MM.1S (cell line): Measurements from ENCODE around the gene SRGAP3.

Experiments
- DNase-seq: peaks from one replicate; pipeline ENCODE4 v3.0.0-alpha.2; 2015
- H2AFZ ChIP-seq: fragments of 300-600 bp; sonication (generic); 2 replicates; pipeline ENCODE4 v1.6.0; 2016; ENCODE audit warnings: antibody characterized with exemption, low read length
- H3F3A ChIP-seq: fragments of 300-600 bp; sonication (generic); 2 replicates; pipeline ENCODE4 v1.6.1; 2016; ENCODE audit warnings: mild to moderate bottlenecking, antibody characterized with exemption, low read length, moderate library complexity, mixed read lengths; ENCODE audit not compliant: insufficient read depth
- H3K27ac ChIP-seq: fragments of 300-600 bp; sonication (generic); 2 replicates; pipeline ENCODE4 v1.5.1; 2016; ENCODE audit warnings: mild to moderate bottlenecking, low read length
- H3K27me3 ChIP-seq: fragments of 300-600 bp; sonication (generic); replicated peaks from 2 replicates; pipeline ENCODE4 v1.6.0; 2016; ENCODE audit warnings: low read length; ENCODE audit not compliant: insufficient read depth
- H3K36me3 ChIP-seq: fragments of 300-600 bp; sonication (generic); replicated peaks from 2 replicates; pipeline ENCODE4 v1.6.1; 2016; ENCODE audit warnings: mild to moderate bottlenecking, low read length, mixed read lengths; ENCODE audit not compliant: insufficient read depth
- H3K4me1 ChIP-seq: fragments of 300-600 bp; sonication (generic); 2 replicates; pipeline ENCODE4 v1.6.1; 2016; ENCODE audit warnings: low read length, mixed read lengths
- H3K4me2 ChIP-seq: fragments of 300-600 bp; sonication (generic); 2 replicates; pipeline ENCODE4 v1.6.0; 2016; ENCODE audit warnings: low read depth, low read length
- H3K4me3 ChIP-seq: fragments of 300-600 bp; sonication (generic); 2 replicates; pipeline ENCODE4 v1.5.1; 2016; ENCODE audit warnings: low read length, mixed read lengths
- H3K79me2 ChIP-seq: fragments of 300-600 bp; sonication (generic); 2 replicates; pipeline ENCODE4 v1.6.1; 2016; ENCODE audit warnings: mixed run types, low read length, mixed read lengths
- H3K9ac ChIP-seq: fragments of 300-600 bp; sonication (generic); 2 replicates; pipeline ENCODE4 v1.6.1; 2016; ENCODE audit warnings: low read length, mixed read lengths
- H3K9me2 ChIP-seq: fragments of 300-600 bp; sonication (generic); replicated peaks from 2 replicates; pipeline ENCODE4 v1.6.1; 2016; ENCODE audit warnings: mild to moderate bottlenecking, low read length, mixed read lengths; ENCODE audit not compliant: insufficient read depth
- H3K9me3 ChIP-seq: fragments of 300-600 bp; sonication (generic); replicated peaks from 2 replicates; pipeline ENCODE4 v1.6.1; 2016; ENCODE audit warnings: mild to moderate bottlenecking, low read length, mixed read lengths; ENCODE audit not compliant: insufficient read depth
- H4K20me1 ChIP-seq: fragments of 300-600 bp; sonication (generic); 2 replicates; pipeline ENCODE4 v1.6.1; 2016; ENCODE audit warnings: mild to moderate bottlenecking, low read length, moderate library complexity, mixed read lengths; ENCODE audit not compliant: insufficient read depth
- CTCF ChIP-seq: fragments of 300-600 bp; sonication (generic); IDR thresholded peaks from 2 replicates; pipeline ENCODE4 v1.5.1; 2016; ENCODE audit warnings: antibody characterized with exemption, low read length, mixed read lengths
- EZH2 ChIP-seq: fragments of 300-600 bp; sonication (generic); optimal IDR thresholded peaks from 2 replicates; pipeline ENCODE3; 2017; ENCODE audit warnings: low read depth, mild to moderate bottlenecking, antibody characterized with exemption, low read length, mixed read lengths
- EZH2phosphoT487 ChIP-seq: fragments of 300-600 bp; sonication (generic); IDR thresholded peaks from 2 replicates; pipeline ENCODE4 v1.6.1; 2018; ENCODE audit warnings: antibody characterized with exemption, low read length

The SRGAP3 gene

DNA sequence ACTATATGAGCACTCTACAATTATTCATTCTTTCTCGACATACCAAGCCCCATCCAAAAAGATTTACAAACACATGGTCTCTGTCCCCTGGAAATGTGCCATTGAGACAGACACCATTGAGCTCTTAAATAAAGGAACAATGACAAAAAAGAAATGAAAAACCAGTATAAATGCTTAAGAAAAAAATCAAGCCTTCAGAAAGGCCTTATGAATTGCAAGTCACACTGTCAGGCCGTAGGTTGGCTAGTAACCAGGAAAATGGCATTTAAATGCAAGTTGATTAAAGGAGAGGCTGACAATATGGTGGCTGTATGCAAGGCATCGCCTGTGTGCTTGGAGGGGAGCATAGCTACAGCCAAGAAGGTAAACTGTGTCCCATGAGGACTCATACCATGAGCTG, 49.7 kb downstream of the SRGAP3 start:
- H4K20me1 ChIP-seq = no peaks in the 10 kb centered on the region
- no peaks in the 10 kb centered on the region for H3K4me1 ChIP-seq
- no peak overlapping the region for H3K27ac ChIP-seq
- no peak for DNase-seq
- H2AFZ ChIP-seq = no peak overlapping the region
- no peaks in the 10 kb centered on the region for H3K79me2 ChIP-seq
- no peak for TF ChIP-seq CTCF
- no peak for TF ChIP-seq EZH2
- no peak for TF ChIP-seq EZH2phosphoT487
- H3F3A ChIP-seq = no peaks in the 10 kb centered on the region
- H3K27me3 ChIP-seq = no peaks in the 10 kb centered on the region
- H3K9me2 ChIP-seq = no peaks in the 10 kb centered on the region
- no peaks in the 10 kb centered on the region for H3K9me3 ChIP-seq
- H3K4me3 ChIP-seq = no peak overlapping the region
- no peaks in the 10 kb centered on the region for H3K36me3 ChIP-seq
- H3K9ac ChIP-seq = no peak overlapping the region
- no peak overlapping the region for H3K4me2 ChIP-seq

DNA sequence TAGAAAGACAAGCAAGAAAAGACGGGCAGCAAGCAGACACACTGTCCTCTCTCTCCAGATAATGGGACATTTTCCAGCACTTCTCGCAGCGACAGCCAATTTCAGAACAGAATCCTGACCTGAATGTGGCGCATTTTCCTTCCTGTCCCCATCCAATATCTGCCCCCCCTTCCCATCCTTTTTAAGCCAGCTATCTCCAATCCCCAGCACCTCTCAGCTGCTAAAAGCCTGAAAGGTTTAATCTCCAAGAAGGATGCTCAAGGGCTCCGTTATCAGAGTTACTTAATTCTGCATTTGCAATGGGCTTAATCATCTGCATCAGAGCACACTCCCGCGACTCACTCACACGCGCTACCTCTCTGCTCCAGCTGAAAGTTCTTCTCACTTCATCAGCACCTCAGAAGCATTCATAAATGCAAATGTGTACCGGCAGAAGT, 50.5 kb downstream of the SRGAP3 start:
- no peaks in the 10 kb centered on the region for H3K36me3 ChIP-seq
- H3K9me3 ChIP-seq = no peaks in the 10 kb centered on the region
- TF ChIP-seq EZH2 (no peak), CTCF (no peak), EZH2phosphoT487 (no peak)
- H3K79me2 ChIP-seq = no peaks in the 10 kb centered on the region
- no peak for DNase-seq
- H3K9ac ChIP-seq = no peak overlapping the region
- H3K4me1 ChIP-seq = no peaks in the 10 kb centered on the region
- H3K27me3 ChIP-seq = no peaks in the 10 kb centered on the region
- no peaks in the 10 kb centered on the region for H3F3A ChIP-seq
- H4K20me1 ChIP-seq = no peaks in the 10 kb centered on the region
- no peak overlapping the region for H2AFZ ChIP-seq
- H3K27ac ChIP-seq = no peak overlapping the region
- H3K9me2 ChIP-seq = no peaks in the 10 kb centered on the region
- no peak overlapping the region for H3K4me3 ChIP-seq
- H3K4me2 ChIP-seq = no peak overlapping the region

DNA sequence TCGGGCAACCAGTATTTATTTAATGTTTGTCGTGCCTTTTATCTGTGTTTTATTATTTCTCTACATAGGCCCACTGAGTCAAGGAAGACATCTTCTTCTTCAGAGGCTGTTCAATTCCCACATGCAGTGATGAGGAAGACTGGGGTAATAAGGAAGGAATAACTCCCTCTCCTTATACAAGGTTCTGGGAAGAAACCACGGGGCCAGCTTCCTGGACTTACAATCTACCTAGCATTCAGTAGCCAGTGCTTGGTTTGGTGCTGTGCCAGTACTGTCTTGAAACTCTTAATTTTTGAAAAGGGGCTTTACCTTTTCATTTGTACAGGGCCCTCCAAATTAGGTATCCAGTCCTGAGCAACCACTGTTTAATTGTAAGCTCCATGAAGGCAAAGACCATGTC, 51.2 kb downstream of the SRGAP3 start:
- H3K9ac ChIP-seq = no peak overlapping the region
- no peak overlapping the region for H3K27ac ChIP-seq
- no peaks in the 10 kb centered on the region for H3K27me3 ChIP-seq
- no peaks in the 10 kb centered on the region for H3K4me1 ChIP-seq
- H4K20me1 ChIP-seq = no peaks in the 10 kb centered on the region
- no peak for DNase-seq
- H3K36me3 ChIP-seq = no peaks in the 10 kb centered on the region
- no peak overlapping the region for H3K4me3 ChIP-seq
- TF ChIP-seq EZH2 (no peak), EZH2phosphoT487 (no peak), CTCF (no peak)
- H3F3A ChIP-seq = no peaks in the 10 kb centered on the region
- no peaks in the 10 kb centered on the region for H3K9me3 ChIP-seq
- H3K79me2 ChIP-seq = no peaks in the 10 kb centered on the region
- no peaks in the 10 kb centered on the region for H3K9me2 ChIP-seq
- no peak overlapping the region for H2AFZ ChIP-seq
- no peak overlapping the region for H3K4me2 ChIP-seq
